ENCODE data around the gene KRT83. TPM values are rescaled to one million over a fixed set of nuclear protein-coding genes. Genes with fewer than 3 reads are reported as not detected.
A peak's percentile ranks its signal among the peaks of the same experiment; 100 is the strongest.

KRT83 gene
- not detected for total RNA-seq
- long read RNA-seq, donor 1 = 0 reads
- long read RNA-seq, donor 2 = 0 reads

DNA sequence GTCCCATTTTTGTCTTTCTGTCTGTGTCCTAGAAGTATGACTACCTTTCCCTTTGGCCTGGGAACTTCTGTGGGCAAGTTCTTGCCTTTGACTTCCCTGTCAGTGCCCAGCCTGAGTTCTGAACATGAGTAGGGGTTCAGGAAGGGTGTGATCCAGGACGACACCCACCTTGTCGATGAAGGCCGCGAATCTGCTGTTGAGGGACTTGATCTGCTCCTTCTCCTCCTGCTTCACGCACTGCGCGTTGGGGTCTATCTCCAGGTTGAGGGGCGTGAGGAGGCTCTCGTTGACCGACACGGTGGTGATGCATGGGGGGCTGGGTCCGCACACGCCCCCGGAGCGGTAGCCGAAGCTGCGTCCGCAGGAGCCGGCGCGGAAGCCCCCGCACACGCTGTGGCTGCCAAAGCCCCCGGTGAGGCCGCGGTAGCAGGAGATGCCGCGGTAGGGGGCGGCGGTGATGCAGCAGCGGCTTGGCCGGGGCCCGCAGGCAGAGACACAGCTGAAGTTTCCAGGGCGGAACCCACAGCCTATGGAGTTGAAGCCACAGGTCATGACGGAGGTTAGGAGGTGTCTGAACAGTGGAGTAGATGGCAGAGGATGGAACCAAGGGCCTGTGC is at the start of gene KRT83:
KRT83 (minus strand) TSS at position 615 of the 617 bp plus-strand sequence; CDS start at position 552, 63 bp downstream.
- intact Hi-C loops (cut with DNase I) = no loop called here
- peak; percentile 79 for DNase-seq (ENCODE audit: low spot score)

DNA sequence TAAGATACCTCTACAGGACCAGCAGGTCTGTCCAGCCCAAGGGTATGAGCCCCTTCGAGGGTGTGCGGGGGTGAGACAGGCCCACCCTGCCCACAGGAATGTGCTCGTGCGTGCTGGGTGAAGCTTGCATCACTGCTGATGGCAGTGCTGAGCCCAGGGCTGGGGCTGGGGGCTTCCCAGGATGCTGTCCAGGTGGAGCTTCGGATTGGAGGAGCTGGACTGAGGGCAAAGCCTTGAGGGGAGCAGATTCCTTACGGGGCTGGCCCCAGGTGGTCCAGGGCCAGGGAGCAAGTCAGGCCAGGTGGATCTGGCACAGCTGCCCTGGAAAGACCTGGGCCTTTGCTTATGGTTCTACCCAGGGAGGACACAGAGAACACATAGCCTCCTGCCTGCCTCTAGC is 48.6 kb upstream of the KRT83 start:
- DNase-seq (ENCODE audit: low spot score) = no peak
- intact Hi-C loops (cut with DNase I) = no loop called here

DNA sequence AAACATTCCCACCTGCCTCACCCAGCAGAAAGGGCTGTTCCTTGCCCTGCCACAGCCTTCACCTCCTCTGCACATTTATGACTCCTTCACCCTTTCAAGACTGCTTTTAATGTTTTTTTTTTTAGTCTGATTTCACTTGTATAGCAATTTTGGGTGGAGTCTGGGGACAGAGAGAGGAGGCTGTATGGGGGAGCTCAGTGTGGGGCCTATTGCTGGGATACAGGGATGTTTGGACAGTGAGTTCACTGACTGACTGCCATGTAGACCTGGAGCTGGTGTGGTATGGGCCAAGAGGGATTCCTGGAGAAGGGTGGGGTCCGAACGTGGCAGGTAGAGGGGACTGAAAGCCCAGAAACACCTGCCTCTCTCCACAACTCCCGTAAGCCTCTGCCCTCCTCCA is 48.0 kb upstream of the KRT83 start:
- intact Hi-C loops (cut with DNase I) = no loop called here
- DNase-seq (ENCODE audit: low spot score) = no peak

DNA sequence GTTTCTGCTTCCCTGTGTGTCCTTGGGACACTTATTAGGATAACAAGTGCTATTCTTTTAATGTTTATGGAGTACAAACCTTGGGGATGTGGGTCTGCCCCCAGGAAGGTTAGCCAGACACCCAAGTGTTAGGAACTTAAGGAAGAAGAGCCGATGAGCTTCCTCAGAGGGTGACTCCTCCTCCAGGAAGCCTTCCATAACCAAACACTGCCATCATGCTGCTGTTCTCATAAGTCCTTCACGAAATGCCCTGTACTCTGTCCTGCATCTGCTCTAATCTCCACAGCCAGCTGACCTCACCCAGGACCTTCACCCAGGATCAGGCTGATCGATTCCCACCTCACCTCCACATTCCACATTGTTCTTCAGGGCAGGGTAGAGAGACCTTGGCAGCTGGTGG is 47.3 kb upstream of the KRT83 start:
- intact Hi-C loops (cut with DNase I) = no loop called here

DNA sequence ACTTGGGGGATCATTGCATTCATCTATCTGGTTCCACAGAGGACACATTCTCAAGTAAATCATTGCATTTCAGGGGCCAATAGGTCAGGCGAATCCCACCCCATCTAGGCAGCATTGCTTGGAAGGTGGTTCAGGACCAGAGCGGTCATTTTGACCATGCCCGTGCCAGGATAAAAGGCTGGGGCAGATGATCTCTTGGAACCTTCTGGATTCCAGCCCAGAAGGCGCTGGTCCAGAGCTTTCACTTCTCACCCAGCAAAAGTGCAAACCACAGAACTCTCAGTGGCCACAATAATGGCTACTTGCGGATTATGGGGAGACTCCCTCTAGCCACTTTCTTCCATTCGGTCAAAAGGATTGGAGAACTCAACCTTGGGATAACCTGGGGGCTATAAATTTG is 46.7 kb upstream of the KRT83 start:
- no peak for DNase-seq (ENCODE audit: low spot score)
- intact Hi-C loops (cut with DNase I) = no loop called here

More for the DNA sequence above, 47.3 kb upstream of the KRT83 start:
- no peak for DNase-seq (ENCODE audit: low spot score)

- DNase-seq (ENCODE audit: low spot score) = no peak
- intact Hi-C loops (cut with DNase I) = no loop called here
Measured at GRCh38 chr12:52366738-52367485, 45.7 kb upstream of the KRT83 start, which contains the start of gene KRT85. TSS of gene KRT85 (minus strand) at chr12:52367481. CDS start at chr12:52367405, 76 bp downstream.

DNA sequence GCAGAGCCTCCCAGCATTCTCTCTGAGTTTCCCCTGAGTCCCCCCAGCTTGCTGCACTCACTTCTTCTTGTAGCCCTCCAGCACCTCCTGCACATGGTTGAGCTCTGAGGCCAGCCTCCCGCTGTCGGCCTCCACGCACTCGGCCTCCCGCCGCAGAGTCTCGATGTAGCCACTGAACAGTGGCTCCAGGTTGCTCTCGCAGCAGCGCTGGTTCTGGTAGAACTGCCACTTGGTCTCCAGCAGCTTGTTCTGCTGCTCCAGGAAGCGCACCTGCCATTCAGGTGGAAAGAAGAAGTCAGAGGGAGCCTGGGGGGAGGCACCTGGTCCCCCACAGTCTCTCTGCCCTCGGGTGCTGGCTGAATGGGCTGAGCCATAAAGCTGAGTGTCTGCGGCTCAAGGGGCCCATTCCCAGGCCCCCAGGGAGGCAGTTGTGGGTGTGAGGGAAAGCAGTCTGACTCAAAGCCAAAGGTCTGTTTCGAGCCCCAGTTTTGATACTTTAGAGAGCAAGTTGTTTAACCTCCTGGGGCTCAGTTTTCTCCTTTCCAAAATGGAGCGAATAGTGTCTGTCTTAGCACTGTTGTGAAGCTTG is 43.8 kb upstream of the KRT83 start:
- intact Hi-C loops (cut with DNase I) = no loop called here

DNA sequence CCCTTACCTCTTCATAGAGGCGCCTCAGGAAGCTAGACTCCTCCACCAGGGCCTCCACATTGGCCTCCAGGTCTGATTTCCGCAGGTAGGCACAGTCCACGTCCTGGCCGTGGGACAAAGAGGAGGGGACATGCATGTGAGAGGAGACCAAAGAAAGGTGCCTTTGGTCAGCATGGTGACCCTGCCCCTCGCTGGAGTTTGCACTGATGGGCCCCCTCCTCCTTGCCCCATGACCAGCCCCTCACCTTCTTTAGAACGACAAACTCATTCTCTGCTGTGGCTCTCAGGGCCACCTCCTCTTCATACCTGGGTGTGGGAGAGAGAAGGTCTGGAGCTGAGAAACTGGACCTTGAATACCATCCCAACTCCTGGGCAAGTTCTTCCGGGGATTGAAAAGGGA is 42.9 kb upstream of the KRT83 start:
- intact Hi-C loops (cut with DNase I) = no loop called here
- no peak for DNase-seq (ENCODE audit: low spot score)

More for the DNA sequence above, 43.8 kb upstream of the KRT83 start:
- DNase-seq (ENCODE audit: low spot score) = no peak

- intact Hi-C loops (cut with DNase I) = no loop called here
- no peak for DNase-seq (ENCODE audit: low spot score)
Measured at GRCh38 chr12:52363111-52363679, 42.0 kb upstream of the KRT83 start.

DNA sequence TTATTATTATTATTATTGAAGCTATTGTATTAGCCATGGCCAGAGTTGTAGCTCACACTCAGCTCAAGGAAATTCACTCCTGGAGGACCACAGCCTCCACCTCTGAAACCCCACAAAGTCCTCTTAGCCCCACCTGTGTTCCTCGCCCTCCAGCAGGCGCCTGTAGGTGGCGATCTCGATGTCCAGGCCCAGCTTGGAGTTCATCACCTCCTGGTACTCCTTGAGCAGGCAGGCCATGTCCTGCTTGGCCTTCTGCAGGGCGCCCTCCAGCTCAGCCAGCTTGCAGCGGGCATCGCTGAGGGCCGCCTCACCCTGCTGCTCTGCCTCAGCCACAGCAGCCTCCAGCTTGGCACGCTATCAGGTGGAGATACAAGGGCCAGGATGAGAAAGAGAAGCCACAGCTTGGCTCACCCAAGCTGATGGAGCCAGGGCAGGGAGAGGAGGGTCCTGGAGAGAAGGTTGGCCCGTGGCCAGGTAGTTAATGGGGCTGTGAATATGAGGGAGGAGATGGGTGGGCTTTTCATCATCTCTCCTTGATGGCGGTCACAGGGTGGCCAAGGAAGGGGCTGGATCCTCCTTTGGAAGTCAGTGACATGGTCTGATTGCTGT is 41.0 kb upstream of the KRT83 start:
- intact Hi-C loops (cut with DNase I) = no loop called here

GRCh38 chr12:52361553-52361952 is 40.4 kb upstream of the KRT83 start:
- intact Hi-C loops (cut with DNase I) = no loop called here
- no peak for DNase-seq (ENCODE audit: low spot score)

More for the DNA sequence above, 41.0 kb upstream of the KRT83 start:
- DNase-seq (ENCODE audit: low spot score) = no peak

- DNase-seq (ENCODE audit: low spot score) = no peak
- intact Hi-C loops (cut with DNase I) = no loop called here
Measured at GRCh38 chr12:52360663-52361271, 39.6 kb upstream of the KRT83 start.

GRCh38 chr12:52360106-52360662 is 39.0 kb upstream of the KRT83 start:
- intact Hi-C loops (cut with DNase I) = no loop called here
- DNase-seq (ENCODE audit: low spot score) = no peak

GRCh38 chr12:52359621-52360061 is 38.4 kb upstream of the KRT83 start:
- DNase-seq (ENCODE audit: low spot score) = no peak
- intact Hi-C loops (cut with DNase I) = no loop called here

DNA sequence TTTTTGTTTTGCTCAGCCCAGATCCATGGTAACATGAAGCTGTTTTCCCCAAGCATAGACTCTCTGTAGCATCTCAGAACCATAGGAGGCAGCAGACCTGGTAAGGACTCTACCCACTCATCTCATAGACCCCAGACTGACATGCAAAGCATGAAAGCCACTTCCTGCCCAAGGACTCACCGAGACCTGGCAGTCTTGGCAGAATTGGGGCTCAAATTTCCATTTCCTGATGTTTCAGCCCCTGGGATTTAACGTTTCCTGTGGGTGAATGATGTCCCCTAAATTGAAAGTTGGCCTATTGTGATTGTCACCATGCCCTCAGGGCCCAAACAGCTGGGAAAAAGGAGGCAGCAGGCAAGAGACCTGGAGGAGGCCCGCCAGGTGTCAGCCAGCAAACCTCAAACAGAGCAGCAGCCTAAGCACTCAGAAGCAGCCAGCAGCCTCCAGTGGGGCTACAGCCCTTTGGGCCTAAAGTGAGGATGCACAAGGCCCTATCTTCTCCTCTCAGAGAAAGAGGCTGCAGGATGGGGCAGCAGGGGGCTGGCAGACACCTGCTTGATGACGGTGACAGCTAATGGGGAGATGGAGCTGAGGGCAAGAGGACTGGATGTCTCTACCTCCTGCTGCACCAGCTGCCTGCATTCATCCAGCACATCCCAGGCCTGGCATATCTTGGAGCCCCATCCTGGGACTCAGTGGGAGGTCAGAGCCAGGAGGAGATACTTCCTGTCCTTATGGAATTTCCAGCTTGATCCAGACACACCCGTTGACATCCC is 37.6 kb upstream of the KRT83 start:
- DNase-seq (ENCODE audit: low spot score) = no peak

GRCh38 chr12:52356762-52357580 is 35.8 kb upstream of the KRT83 start:
- intact Hi-C loops (cut with DNase I) = no loop called here
- no peak for DNase-seq (ENCODE audit: low spot score)

More for the DNA sequence above, 37.6 kb upstream of the KRT83 start:
- intact Hi-C loops (cut with DNase I) = no loop called here

DNA sequence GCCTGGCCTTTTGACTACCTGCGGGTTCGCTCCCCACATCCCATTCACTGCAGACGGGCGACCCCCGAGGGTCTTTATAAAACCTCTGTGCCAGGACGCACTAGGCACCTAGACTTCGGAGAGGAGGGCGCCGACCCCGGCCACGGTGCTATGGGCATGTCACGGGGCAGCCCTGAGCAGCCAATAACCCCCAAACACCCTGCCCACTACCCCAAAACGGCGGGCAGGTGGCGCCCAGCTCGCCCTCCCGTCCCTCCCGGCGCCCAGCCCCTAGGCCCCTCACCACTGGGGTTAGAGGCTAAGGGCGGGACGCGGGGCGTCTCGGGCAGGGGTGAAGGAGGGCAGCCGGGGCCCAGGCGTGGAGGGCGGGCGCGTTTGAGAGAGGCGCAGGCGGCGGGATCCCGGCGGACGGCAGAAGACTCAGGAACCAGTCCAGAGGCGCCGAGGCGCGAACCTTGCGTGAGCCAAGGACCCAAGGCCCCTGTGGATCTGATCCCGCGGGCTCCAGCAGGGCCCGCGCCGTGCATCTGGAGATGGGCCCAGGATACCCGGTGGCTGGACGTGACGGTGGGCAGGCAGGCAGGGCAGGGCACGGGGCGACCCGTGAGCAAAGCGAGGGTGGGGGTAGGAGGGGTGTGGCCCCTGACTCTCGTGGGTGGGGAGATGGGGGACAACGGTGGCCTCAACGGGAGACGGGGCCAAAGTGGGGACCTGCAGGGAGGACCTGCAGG is 35.0 kb upstream of the KRT83 start:
- DNase-seq (ENCODE audit: low spot score) = no peak
- intact Hi-C loops (cut with DNase I) = no loop called here

Data from posterior vena cava (tissue), 2 donors.